Measurements from ENCODE around the gene TIMM29. TPM values are rescaled to one million over a fixed set of nuclear protein-coding genes. Genes with fewer than 3 reads are reported as not detected.
A peak's percentile ranks its signal among the peaks of the same experiment; 100 is the strongest.

TIMM29 gene
- total RNA-seq, 1 experiment from 2014 or later, result 23.4 TPM

GRCh38 chr19:10963865-10964264, 35.3 kb downstream of the TIMM29 start:
- DNase-seq, result no peak
- Mint-ChIP-seq H3K27ac (no peak overlapping the region), H3K27me3 (ENCODE audit: low read depth) (no peaks in the 10 kb centered on the region), H3K4me3 (peak overlapping the region in 1 of 2 experiments; percentile 15; a peak in 2 of 5 replicates), H3K9me3 (peaks cover 0 to 2% of the 10 kb centered on the region in 2 experiments; a peak in 1 of 5 replicates), H3K4me1 (peaks cover 39 to 46% of the 10 kb centered on the region in 2 experiments), H3K36me3 (ENCODE audit: insufficient read depth in 1 of 3, low read depth in 3 of 3) (peaks cover 11 to 18% (median 17%) of the 10 kb centered on the region in 3 experiments; a peak in 6 of 7 replicates)
- Histone ChIP-seq H3K4me2 (ENCODE audit: insufficient read depth, insufficient read length, low read length) (no peak overlapping the region), H2BK20ac (ENCODE audit: low read depth, low read length, poor library complexity, severe bottlenecking) (no peak overlapping the region), H4K5ac (ENCODE audit: insufficient read length, low read depth, low read length) (no peak overlapping the region), H3K56ac (ENCODE audit: insufficient read length, low read depth, low read length) (no peak overlapping the region), H3K4ac (ENCODE audit: low read depth, low read length) (no peak overlapping the region), H3T11ph (ENCODE audit: low read length) (no peak overlapping the region), H3K9me3 (ENCODE audit: control insufficient read depth, low read depth, low read length) (no peaks in the 10 kb centered on the region), H3K79me1 (ENCODE audit: insufficient read depth, low read depth, low read length, poor library complexity, severe bottlenecking) (no peaks in the 10 kb centered on the region), H3K23me2 (ENCODE audit: insufficient read length, low read depth, low read length, poor library complexity, severe bottlenecking) (peaks cover 15% of the 10 kb centered on the region), H3K9ac (ENCODE audit: extremely low read depth, insufficient read length, low read length) (no peak overlapping the region), H2BK5ac (ENCODE audit: insufficient read length, low read length) (no peak overlapping the region), H2BK15ac (ENCODE audit: low read depth, low read length) (no peak overlapping the region), H2BK120ac (ENCODE audit: low read depth, low read length, poor library complexity, severe bottlenecking) (no peak overlapping the region), H3K79me2 (ENCODE audit: insufficient read depth, low read length) (peaks cover 56% of the 10 kb centered on the region), H3K23ac (ENCODE audit: insufficient read length, low read depth, low read length) (no peak overlapping the region), H3K4me1 (ENCODE audit: insufficient read depth, low read length) (no peaks in the 10 kb centered on the region; the same call in 1 of the 2 replicates), H2AK5ac (ENCODE audit: insufficient read length, low read length) (no peak overlapping the region), H2BK12ac (ENCODE audit: insufficient read length, low read depth, low read length) (no peak overlapping the region), H3K18ac (ENCODE audit: insufficient read length, low read depth, low read length) (no peak overlapping the region), H4K91ac (ENCODE audit: insufficient read length, low read depth, low read length) (no peak overlapping the region), H3K27ac (ENCODE audit: insufficient read length, low read depth, low read length) (no peak overlapping the region), H2AFZ (ENCODE audit: low read length) (no peak overlapping the region), H4K20me1 (ENCODE audit: control insufficient read depth, insufficient read depth, insufficient read length) (peaks cover 6% of the 10 kb centered on the region), H3K27me3 (ENCODE audit: insufficient read depth, low read length) (no peaks in the 10 kb centered on the region), H4K8ac (replicated peaks; ENCODE audit: insufficient read length, low read depth, low read length) (no peak overlapping the region), H3K14ac (ENCODE audit: insufficient read depth, low read length) (no peak overlapping the region)
- no peak for TF ChIP-seq CTCF (conservative IDR thresholded peaks at IDR 0.05)
- WGBS (ENCODE audit: extremely low coverage, insufficient read length, low lambda C conversion rate), result no CpG with 5 or more reads among the region's 4 CpGs
